Mucosa of rectum (tissue), 2 donors: ENCODE measurements around the gene TP53BP2.
"Not testable (repeated sequence)": the region's sequence is repeated elsewhere in the genome, so short reads cannot be mapped to it uniquely, and the experiment has no call there.

Experiments used
- H3K27ac ChIP-seq, 2 donors: one replicate each; pipeline ENCODE4 v1.7.0; 2013; ENCODE audit warnings: inconsistent platforms in 2 of 2, low read depth in 2 of 2, low read length in 2 of 2
- H3K27me3 ChIP-seq, 2 donors: one replicate each; pipeline ENCODE4 v1.7.0; 2013; ENCODE audit warnings: low read length in 2 of 2; ENCODE audit not compliant: control insufficient read depth in 2 of 2, insufficient read depth in 2 of 2
- H3K36me3 ChIP-seq, 2 donors: one replicate each; pipeline ENCODE4 v1.7.0; 2013; ENCODE audit warnings: low read length in 2 of 2; ENCODE audit not compliant: control insufficient read depth in 2 of 2, insufficient read depth in 2 of 2
- H3K4me1 ChIP-seq, 2 donors: one replicate each; pipeline ENCODE4 v1.7.0; 2013; ENCODE audit warnings: low read length in 2 of 2, mild to moderate bottlenecking in 1 of 2; ENCODE audit not compliant: control insufficient read depth in 2 of 2, insufficient read depth in 2 of 2
- H3K4me3 ChIP-seq, 2 donors: one replicate each; pipeline ENCODE4 v1.7.0; 2013; ENCODE audit warnings: low read length in 2 of 2
- H3K9ac ChIP-seq, 2 donors: one replicate each; pipeline ENCODE4 v1.7.0; 2013; ENCODE audit warnings: low read length in 2 of 2, low read depth in 1 of 2, mild to moderate bottlenecking in 1 of 2
- H3K9me3 ChIP-seq, 2 donors: one replicate each; pipeline ENCODE4 v1.7.0; 2013; ENCODE audit warnings: low read length in 2 of 2; ENCODE audit not compliant: control insufficient read depth in 2 of 2
- donor health status: healthy.
- donor health status: Normal muscosa, but diverticular disease.

The TP53BP2 gene

DNA sequence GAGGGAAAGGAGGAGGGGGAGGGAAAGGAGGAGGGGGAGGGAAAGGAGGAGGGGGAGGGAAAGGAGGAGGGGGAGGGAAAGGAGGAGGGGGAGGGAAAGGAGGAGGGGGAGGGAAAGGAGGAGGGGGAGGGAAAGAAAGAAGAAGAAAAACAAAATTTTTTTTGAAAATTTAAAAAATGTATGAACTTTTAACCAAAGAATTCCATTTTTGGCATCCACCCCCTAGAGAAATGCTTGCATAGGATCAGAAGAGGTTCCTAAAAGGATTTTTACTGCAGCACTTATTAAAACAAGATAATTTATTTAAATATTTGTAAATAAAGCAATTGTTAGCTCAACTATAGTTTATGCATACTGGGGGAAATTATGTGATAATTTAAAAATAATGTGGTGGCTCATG, 28.5 kb downstream of the TP53BP2 start:
- not testable (repeated sequence) for H3K4me3 ChIP-seq, H3K9me3 ChIP-seq, H3K4me1 ChIP-seq, H3K27me3 ChIP-seq, H3K9ac ChIP-seq, H3K27ac ChIP-seq
- H3K36me3 ChIP-seq, result peaks cover 15 to 16% of the 10 kb centered on the region in 2 donors

DNA sequence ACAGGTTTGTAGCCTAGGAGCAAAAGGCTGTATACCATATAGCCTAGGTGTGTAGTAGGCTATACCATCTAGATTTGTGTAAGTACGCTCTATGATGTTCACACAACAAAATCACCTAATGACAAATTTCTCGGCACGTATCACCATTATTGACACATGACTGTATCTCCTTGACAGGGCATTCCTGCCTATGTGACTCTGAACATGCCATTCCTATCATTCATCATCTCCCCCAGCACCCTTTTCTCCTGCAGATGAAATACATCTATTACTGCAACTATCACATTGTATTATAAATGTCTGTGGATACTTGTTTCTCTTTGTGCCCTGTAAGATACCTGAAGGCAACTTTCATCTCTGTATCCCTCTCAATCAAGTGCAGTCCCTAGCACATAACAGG, 29.9 kb downstream of the TP53BP2 start:
- Histone ChIP-seq H3K9ac (no peak overlapping the region), H3K4me3 (no peak overlapping the region), H3K4me1 (no peaks in the 10 kb centered on the region), H3K27me3 (no peaks in the 10 kb centered on the region), H3K36me3 (peaks cover 12 to 16% of the 10 kb centered on the region in 2 donors), H3K9me3 (no peaks in the 10 kb centered on the region), H3K27ac (no peak overlapping the region)

DNA sequence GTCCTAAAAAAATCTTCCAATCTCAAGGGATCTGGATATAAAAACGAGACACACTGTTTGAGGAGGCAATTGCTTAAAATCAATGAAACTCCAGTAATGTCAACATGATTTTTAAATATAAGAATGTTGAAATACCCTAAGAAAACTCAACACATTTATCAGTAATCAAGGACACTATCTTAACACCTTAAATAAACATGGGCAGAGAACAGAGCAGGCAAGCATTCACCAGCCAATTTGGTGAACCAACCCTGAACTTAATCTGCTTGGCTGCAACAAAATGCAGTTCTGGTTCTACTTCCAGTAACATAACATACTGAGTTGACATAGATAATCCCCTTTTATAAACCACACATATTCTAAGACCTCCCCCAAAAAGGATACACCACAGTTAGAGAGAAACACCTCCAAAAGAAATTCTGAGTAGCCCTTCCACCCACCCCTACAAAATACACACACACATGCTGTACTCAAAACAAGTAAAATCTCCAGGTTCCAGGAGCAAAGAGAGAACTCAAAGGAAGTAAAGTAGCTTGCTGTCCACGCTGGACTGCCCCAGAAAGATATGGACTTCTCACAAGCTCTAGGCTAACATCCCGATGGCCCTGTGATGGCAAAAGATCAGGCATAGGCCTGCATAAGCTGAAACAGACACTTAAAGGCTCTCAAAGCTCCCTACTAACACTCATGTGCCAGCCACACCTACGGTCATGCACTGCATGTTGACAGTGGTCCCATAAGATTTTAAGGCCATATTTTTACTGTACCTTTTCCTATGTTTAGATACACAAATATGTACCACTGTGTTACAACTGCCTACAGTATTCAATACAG, 30.5 kb downstream of the TP53BP2 start:
- H3K36me3 ChIP-seq, result peaks cover 12 to 16% of the 10 kb centered on the region in 2 donors
- no peaks in the 10 kb centered on the region for H3K27me3 ChIP-seq
- H3K27ac ChIP-seq, result no peak overlapping the region
- no peaks in the 10 kb centered on the region for H3K4me1 ChIP-seq
- no peak overlapping the region for H3K4me3 ChIP-seq
- H3K9ac ChIP-seq, result no peak overlapping the region
- no peaks in the 10 kb centered on the region for H3K9me3 ChIP-seq

DNA sequence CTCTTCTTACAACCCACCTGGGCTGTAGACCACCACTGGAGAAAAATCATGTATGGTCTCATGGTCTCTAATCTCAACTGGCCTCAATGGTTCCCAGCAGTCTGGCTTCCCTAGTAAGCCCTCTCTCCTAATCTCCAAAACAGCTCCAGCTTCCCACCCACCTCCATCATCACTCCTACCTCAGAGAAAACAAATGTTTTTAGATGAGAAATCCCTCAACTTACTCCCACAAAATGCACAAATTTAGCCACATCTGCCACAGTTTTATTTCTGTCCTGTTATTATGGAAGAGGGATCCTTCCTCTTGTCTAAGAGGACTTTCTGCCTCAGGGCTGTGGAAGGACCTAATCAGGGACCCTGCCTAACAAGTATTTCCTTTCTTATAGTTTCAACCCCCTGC, 32.1 kb downstream of the TP53BP2 start:
- Histone ChIP-seq H3K27ac (no peak overlapping the region), H3K4me1 (no peaks in the 10 kb centered on the region), H3K9ac (no peak overlapping the region), H3K4me3 (no peak overlapping the region), H3K36me3 (peaks cover 13 to 17% of the 10 kb centered on the region in 2 donors), H3K27me3 (no peaks in the 10 kb centered on the region), H3K9me3 (no peaks in the 10 kb centered on the region)

DNA sequence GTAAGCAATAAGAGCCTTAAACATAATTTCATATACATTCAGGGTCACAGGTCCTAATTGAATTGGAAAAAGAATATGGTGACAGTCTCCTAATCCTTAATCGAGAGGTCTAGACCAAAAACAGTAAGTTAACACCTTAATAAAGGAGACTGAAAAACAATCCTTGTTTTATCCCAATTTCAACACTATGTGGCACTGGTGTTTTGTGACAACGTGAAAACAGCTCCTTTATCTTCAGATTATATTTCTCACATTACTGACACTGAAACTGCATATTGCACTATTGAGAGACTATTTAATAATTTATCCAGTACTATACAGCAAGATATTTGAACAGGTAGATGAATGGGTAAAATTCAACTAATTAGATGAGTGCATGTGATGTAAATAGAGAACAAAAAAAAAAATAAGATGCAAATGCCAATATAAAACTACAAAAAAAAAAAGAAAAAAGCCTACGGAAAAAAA, 34.1 kb downstream of the TP53BP2 start:
- Histone ChIP-seq H3K4me3 (no peak overlapping the region), H3K9me3 (no peaks in the 10 kb centered on the region), H3K36me3 (peaks cover 13 to 18% of the 10 kb centered on the region in 2 donors), H3K27me3 (no peaks in the 10 kb centered on the region), H3K4me1 (no peaks in the 10 kb centered on the region), H3K9ac (no peak overlapping the region), H3K27ac (no peak overlapping the region)

DNA sequence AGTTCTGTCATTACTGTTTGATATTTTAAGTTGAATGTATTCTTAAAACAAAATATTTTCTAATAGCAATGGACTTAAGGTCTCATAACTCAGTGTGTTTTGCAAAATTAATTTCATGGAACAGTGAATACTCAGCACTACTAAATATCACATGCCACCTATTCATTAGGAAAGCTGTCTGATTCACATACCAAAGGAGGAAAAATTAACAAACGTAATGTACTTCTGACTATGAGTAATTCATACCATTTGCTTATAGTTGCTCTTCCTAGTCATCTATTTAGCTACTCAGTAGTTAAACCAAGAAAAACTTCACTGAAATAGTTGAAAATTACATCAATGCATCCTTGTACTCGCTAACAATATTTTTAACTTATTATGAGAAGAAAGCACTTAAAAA, 35.2 kb downstream of the TP53BP2 start:
- no peak overlapping the region for H3K4me3 ChIP-seq
- H3K27ac ChIP-seq, result no peak overlapping the region
- H3K9ac ChIP-seq, result no peak overlapping the region
- H3K4me1 ChIP-seq, result no peaks in the 10 kb centered on the region
- H3K27me3 ChIP-seq, result no peaks in the 10 kb centered on the region
- H3K9me3 ChIP-seq, result no peaks in the 10 kb centered on the region
- peaks cover 20 to 23% of the 10 kb centered on the region in 2 donors for H3K36me3 ChIP-seq

DNA sequence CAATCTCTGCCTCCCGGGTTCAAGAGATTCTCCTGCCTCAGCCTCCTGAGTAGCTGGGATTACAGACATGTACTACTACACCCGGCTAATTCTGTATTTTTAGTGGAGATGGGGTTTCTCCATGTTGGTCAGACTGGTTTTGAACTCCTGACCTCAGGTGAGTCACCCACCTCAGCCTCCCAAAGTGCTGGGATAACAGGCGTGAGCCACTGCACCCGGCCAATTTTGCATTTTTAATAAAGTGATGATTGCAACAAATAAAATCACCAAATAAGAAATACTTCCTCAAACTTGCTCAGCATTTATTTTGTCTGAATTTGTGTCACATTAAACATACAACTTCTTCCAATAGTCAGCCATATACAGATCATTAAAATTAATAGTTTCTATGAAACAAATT, 35.8 kb downstream of the TP53BP2 start:
- not testable (repeated sequence) for H3K27ac ChIP-seq, H3K9ac ChIP-seq, H3K4me1 ChIP-seq, H3K4me3 ChIP-seq, H3K9me3 ChIP-seq, H3K27me3 ChIP-seq
- H3K36me3 ChIP-seq, result peaks cover 22 to 29% of the 10 kb centered on the region in 2 donors

DNA sequence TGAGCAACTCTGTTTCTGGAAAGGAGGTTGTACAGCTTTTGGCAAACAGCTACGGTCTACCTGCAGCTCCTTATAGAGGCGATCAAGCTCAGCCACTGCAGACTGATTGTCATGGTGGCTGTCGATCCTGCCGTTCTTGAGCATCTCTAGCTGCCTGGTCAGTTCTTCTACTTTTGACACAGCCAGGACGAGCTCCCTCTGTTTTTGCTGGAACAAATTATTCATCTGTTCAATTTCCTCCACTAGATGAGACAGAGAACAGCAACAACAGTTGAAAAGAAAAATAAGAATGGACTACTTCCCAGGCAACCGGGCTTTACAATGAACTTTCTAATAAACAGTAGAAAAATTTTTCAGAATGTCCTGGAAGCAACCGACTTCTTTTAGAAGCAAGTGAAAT, 42.5 kb downstream of the TP53BP2 start:
- Histone ChIP-seq H3K4me3 (no peak overlapping the region), H3K27ac (no peak overlapping the region), H3K27me3 (no peaks in the 10 kb centered on the region), H3K36me3 (peaks cover 45 to 59% of the 10 kb centered on the region in 2 donors), H3K4me1 (no peaks in the 10 kb centered on the region), H3K9me3 (no peaks in the 10 kb centered on the region), H3K9ac (no peak overlapping the region)

DNA sequence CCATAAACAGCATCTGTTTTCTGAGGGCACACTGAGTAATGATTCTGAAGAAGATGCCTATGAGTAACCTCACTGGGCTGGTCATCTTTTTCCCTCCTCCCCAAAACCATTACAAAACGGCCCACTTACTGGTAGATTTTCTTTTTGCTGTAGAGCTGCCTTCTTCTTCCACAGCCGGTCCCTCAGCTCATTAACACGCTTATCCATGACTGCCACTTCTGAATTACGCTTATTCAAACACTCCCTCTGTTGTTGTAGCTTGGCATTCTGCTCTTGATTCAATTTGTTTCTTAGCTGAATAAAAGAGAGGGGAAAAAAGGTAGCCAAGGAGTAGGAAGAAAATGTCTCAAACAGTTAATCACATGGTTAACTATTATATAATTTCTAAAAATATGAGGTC, 43.1 kb downstream of the TP53BP2 start:
- Histone ChIP-seq H3K36me3 (peaks cover 51 to 64% of the 10 kb centered on the region in 2 donors), H3K4me3 (no peak overlapping the region), H3K4me1 (no peaks in the 10 kb centered on the region), H3K27ac (no peak overlapping the region), H3K27me3 (no peaks in the 10 kb centered on the region), H3K9me3 (no peaks in the 10 kb centered on the region), H3K9ac (no peak overlapping the region)

DNA sequence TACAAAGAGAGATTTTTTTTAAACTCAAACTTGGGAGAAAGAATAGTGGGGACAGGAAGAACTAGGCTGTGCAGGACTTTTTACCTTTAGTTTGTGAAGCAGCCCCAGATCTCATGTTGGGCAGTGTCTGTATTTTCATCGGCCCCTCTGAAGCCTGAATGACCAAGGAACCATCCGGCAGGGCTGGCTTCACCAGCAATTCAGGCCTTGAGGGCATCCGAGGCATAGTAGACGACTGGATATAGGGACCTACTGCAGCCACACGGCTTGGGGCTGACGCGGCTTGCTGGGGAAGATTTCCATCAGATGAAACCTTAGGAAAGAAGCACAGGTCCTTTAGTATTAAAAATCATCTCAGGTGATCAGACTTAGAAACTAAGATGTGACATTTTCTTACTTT, 43.7 kb downstream of the TP53BP2 start:
- Histone ChIP-seq H3K9ac (no peak overlapping the region), H3K27ac (no peak overlapping the region), H3K4me3 (no peak overlapping the region), H3K9me3 (no peaks in the 10 kb centered on the region), H3K4me1 (no peaks in the 10 kb centered on the region), H3K36me3 (peaks cover 52 to 64% of the 10 kb centered on the region in 2 donors), H3K27me3 (no peaks in the 10 kb centered on the region)
